ENCODE data around the gene FAF1.

- TF ChIP-seq EZH2 (IDR thresholded peaks at IDR 0.05), result no peak
- TF ChIP-seq FOXP2 (optimal IDR thresholded peaks at IDR 0.05; ENCODE audit: control extremely low read depth, extremely low read length, insufficient read depth), result no peak
Observed at GRCh38 chr1:50508040-50508586, 452.0 kb downstream of the FAF1 start.

Measured in SK-N-MC (cell line).